Ishikawa (cell line): Measurements from ENCODE around the gene UFC1.

Source experiments
- CEBPB ChIP-seq: IDR thresholded peaks from 2 replicates; pipeline ENCODE4 v1.6.1; 2012
- CREB1 ChIP-seq: IDR thresholded peaks from 2 replicates; pipeline ENCODE4 v1.6.1; 2012; ENCODE audit warnings: low read depth
- EGR1 ChIP-seq: IDR thresholded peaks from 2 replicates; pipeline ENCODE4 v1.6.1; 2012
- EP300 ChIP-seq: IDR thresholded peaks from 2 replicates; pipeline ENCODE4 v1.6.1; 2012; ENCODE audit warnings: borderline replicate concordance
- FOXM1 ChIP-seq: IDR thresholded peaks from 2 replicates; pipeline ENCODE4 v1.6.1; 2012; ENCODE audit warnings: low read depth, borderline replicate concordance
- NFIC ChIP-seq: IDR thresholded peaks from 2 replicates; pipeline ENCODE4 v1.6.1; 2012
- RAD21 ChIP-seq: IDR thresholded peaks from 2 replicates; pipeline ENCODE4 v1.6.1; 2012; ENCODE audit warnings: low read depth
- TAF1 ChIP-seq: IDR thresholded peaks from 2 replicates; pipeline ENCODE4 v1.6.1; 2012; ENCODE audit warnings: low read depth, mild to moderate bottlenecking
- TCF12 ChIP-seq: IDR thresholded peaks from 2 replicates; pipeline ENCODE4 v1.6.1; 2012; ENCODE audit warnings: low read depth
- TEAD4 ChIP-seq: IDR thresholded peaks from 2 replicates; pipeline ENCODE4 v1.6.1; 2012
- YY1 ChIP-seq: IDR thresholded peaks from 2 replicates; pipeline ENCODE4 v1.6.1; 2012; ENCODE audit warnings: low read depth
- ZBTB7A ChIP-seq: IDR thresholded peaks from 2 replicates; pipeline ENCODE4 v1.6.1; 2012; ENCODE audit warnings: low read depth
- TF ChIP-seq, protein P1 (sequence below): IDR thresholded peaks from 2 replicates; pipeline ENCODE4 v1.6.1; 2012; ENCODE audit warnings: low read depth, mild to moderate bottlenecking
- TF ChIP-seq, protein P2 (sequence below): IDR thresholded peaks from 2 replicates; pipeline ENCODE4 v1.6.1; 2012
- TF ChIP-seq, protein P3 (sequence below): IDR thresholded peaks from 2 replicates; pipeline ENCODE4 v1.6.1; 2012

Gene UFC1

DNA sequence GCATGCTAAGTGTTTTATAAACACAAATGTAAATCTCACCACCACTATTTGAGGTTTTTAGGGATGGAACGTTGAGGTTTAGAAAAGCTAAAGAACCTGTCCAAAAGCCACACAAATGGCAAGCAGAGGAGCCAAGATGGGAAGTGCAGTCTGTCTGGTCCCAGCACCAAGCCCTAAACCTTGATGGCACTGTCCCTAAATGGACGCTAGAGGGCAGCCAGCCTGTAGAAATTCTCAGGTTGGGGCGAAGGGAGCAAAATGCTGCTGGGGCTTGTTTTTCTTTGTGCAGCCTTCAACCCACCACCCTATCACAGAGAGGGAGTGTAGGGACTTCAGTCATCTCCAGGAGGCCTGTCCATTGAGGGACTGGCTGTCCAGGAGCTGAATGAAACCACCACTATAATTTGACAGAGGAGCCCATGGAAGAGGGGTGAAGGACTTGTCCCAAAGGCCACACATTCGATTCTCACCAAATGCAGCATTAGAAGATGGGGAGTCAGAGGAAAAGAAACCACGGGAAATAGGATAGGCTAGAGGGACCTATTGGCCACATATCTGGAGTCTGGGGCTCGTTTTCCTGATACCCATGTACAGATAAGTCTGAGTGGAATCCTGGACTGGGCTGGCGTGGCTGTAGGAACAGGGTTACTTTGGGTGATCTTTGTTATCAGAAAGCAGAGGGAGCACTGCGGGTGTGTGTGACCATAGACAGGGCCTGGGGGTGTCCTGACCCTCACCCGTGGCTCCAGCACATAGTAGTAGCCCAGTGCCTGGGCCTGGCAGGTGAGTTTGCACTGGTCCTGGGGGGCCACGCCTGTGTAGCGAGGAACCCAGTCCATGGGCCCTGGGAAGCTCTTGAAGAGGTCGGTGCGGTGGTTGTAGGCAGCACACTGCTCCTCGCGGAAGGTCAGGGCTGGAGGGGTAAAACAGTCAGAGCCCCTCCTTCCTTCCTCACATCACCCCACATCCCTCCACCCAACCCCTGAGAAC is 39.0 kb downstream of the UFC1 start:
- TF ChIP-seq YY1, result no peak
- TF ChIP-seq, protein P1, sequence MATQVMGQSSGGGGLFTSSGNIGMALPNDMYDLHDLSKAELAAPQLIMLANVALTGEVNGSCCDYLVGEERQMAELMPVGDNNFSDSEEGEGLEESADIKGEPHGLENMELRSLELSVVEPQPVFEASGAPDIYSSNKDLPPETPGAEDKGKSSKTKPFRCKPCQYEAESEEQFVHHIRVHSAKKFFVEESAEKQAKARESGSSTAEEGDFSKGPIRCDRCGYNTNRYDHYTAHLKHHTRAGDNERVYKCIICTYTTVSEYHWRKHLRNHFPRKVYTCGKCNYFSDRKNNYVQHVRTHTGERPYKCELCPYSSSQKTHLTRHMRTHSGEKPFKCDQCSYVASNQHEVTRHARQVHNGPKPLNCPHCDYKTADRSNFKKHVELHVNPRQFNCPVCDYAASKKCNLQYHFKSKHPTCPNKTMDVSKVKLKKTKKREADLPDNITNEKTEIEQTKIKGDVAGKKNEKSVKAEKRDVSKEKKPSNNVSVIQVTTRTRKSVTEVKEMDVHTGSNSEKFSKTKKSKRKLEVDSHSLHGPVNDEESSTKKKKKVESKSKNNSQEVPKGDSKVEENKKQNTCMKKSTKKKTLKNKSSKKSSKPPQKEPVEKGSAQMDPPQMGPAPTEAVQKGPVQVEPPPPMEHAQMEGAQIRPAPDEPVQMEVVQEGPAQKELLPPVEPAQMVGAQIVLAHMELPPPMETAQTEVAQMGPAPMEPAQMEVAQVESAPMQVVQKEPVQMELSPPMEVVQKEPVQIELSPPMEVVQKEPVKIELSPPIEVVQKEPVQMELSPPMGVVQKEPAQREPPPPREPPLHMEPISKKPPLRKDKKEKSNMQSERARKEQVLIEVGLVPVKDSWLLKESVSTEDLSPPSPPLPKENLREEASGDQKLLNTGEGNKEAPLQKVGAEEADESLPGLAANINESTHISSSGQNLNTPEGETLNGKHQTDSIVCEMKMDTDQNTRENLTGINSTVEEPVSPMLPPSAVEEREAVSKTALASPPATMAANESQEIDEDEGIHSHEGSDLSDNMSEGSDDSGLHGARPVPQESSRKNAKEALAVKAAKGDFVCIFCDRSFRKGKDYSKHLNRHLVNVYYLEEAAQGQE, result no peak
- TF ChIP-seq CREB1, result no peak
- TF ChIP-seq TAF1, result no peak
- TF ChIP-seq TEAD4, result no peak
- peak; percentile 72 for TF ChIP-seq RAD21

DNA sequence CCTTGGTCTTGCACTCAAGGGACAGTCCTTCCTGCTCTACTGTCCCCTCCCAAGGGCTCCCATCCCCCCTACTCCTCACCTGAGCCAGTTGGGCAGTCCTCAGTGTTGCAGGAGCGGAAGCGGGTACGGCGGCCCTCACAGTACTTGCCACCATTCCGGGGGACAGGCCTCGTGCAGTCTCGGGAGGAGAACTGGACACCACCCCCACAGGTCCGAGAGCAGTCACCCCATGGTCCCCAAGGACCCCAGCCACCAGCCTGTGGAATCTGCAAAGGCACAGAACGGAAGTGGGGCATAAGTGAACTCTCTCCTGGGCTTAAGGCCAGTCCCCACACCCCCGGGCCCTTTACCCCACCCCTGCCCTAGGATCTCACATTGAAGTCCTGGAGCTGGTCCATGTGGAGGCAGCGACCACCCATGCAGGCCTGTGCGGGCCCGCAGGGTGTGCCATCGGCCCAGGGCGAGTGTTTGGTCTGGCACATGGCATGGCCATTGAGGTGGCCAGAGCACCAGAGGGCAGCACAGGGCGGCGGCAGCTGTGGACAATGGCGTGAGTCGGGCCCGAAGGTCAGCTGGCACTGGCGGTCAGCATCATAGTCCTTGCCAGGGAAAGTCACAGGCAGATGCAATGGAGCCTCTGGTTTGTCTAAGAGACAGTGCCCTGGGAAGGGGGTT is 39.9 kb downstream of the UFC1 start:
- TF ChIP-seq TAF1 (no peak), TCF12 (no peak), CREB1 (no peak), NFIC (no peak), TEAD4 (no peak), ZBTB7A (no peak)
- TF ChIP-seq, protein P2, sequence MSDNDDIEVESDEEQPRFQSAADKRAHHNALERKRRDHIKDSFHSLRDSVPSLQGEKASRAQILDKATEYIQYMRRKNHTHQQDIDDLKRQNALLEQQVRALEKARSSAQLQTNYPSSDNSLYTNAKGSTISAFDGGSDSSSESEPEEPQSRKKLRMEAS, result no peak
- TF ChIP-seq, protein P1, result no peak

DNA sequence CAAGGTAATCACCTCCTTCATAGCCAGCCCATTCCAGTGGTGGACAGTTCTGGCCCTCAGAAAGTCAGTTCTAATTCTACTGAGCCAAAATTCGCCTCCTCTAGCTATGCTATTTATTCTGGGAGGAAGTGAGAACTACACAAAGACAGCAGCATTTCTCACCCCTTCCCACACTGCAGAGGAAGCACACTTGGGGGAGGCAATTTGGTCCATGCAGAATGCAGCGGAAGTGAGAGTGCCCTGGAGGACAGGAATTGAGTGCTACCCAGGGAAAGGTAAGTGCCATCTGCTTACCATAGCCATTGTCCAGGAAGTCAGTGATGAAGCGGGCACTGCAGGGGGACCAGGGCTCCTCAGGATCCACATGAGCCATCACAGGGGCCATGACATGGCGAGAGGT is 41.4 kb downstream of the UFC1 start:
- TF ChIP-seq, protein P2, result no peak

DNA sequence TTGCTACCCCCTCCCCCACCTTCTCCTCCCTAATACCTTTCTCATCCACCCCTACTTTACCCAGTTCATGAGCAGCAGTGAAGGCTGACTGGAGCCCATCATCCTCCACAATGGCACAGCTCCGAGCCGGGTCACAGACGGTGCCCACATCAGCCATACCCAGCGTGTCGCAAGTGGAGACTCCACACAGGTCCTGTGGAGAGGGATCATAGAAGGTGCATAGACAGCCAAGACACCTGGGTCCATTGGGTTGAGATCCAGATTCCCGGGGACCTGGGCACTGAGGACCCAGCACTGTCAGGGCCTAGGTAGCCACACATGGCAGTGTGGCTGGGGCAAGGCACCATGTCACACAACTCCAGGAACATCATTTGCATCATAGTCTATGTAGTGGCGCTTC is 42.3 kb downstream of the UFC1 start:
- no peak for TF ChIP-seq TEAD4
- no peak for TF ChIP-seq ZBTB7A
- TF ChIP-seq FOXM1, result no peak
- no peak for TF ChIP-seq EGR1
- TF ChIP-seq EP300, result no peak
- TF ChIP-seq CREB1, result no peak
- TF ChIP-seq, protein P1, result no peak
- TF ChIP-seq YY1, result no peak
- TF ChIP-seq, protein P2, result no peak
- TF ChIP-seq CEBPB, result no peak
- no peak for TF ChIP-seq NFIC
- TF ChIP-seq, protein P3, sequence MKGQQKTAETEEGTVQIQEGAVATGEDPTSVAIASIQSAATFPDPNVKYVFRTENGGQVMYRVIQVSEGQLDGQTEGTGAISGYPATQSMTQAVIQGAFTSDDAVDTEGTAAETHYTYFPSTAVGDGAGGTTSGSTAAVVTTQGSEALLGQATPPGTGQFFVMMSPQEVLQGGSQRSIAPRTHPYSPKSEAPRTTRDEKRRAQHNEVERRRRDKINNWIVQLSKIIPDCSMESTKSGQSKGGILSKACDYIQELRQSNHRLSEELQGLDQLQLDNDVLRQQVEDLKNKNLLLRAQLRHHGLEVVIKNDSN, result no peak
- no peak for TF ChIP-seq TAF1
- no peak for TF ChIP-seq RAD21
- TF ChIP-seq TCF12, result no peak
